ENCODE data around the gene TMEM53. TPM values are rescaled to one million over a fixed set of nuclear protein-coding genes. Genes with fewer than 3 reads are reported as not detected.

The TMEM53 gene
- 3.4 and 5.0 TPM in 2 replicates for total RNA-seq (ENCODE audit: low replicate concordance)

DNA sequence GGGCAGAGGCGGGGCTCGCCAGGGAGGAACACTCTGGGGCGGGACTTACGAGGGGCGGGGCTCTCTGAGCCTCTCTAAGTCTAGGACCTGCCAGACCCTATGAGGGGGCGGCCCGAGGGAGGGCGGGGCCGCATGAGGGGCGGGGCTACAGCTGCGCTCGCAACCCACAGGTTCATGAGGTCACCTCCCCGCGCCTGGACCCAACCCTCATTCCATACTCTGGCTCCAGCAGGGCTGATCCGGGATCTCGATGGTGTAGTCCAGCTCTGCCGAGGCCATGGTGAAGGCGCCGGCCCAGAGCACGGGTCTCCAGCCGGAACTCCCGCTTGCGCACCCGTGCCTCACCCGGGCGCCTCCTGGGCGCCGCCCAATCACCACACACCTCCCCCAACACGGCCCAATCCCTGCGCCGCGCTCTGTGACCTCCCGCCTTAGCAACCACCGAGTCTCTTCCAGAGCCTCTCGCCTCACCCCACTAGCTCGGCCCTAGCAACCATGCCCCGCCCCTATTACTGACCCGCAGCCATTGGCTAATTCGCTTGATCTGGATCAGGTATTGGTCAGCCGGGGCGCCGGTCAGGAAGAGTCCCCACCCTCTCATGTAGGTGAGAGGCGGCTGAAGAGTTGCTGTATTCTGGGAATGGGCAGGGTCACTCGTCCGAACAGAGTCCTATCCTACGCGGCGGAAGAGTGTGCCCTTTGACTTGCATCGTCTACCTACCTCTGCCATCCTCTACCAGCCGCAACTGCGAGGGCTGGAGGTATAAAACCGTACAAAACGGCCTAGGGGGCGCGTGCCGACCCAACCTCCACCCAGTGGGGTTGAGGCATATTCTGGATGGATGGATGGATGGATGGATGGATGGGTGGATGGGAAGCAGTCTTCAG is at the start of gene TMEM53, which contains the start of gene ARMH1:
TMEM53 (minus strand) TSS at position 369 of the 888 bp plus-strand sequence; CDS start at position 279, 90 bp downstream.
ARMH1 (plus strand) TSS at position 602 of the 888 bp plus-strand sequence. CDS start 14,984 bp downstream, outside the sequence.

Other genes with a start within 250 kb of the TMEM53 start
- 0.60 and 3.5 TPM in 2 replicates for gene ARMH1, start 233 bp upstream of the TMEM53 start, total RNA-seq (ENCODE audit: low replicate concordance)
- gene RNU5D-1, start 56.7 kb upstream of the TMEM53 start, total RNA-seq (ENCODE audit: low replicate concordance) = not detected in 2 replicates
- 1.8 and 10.5 TPM in 2 replicates for gene KIF2C, start 65.4 kb upstream of the TMEM53 start, total RNA-seq (ENCODE audit: low replicate concordance)
- 1,788 and 2,125 TPM in 2 replicates for gene RPS8, start 101.1 kb upstream of the TMEM53 start, total RNA-seq (ENCODE audit: low replicate concordance)
- gene BEST4, start 113.7 kb upstream of the TMEM53 start, total RNA-seq (ENCODE audit: low replicate concordance) = 0.08 TPM in 1 of 2 replicates, not detected in the other
- gene PLK3, start 125.9 kb upstream of the TMEM53 start, total RNA-seq (ENCODE audit: low replicate concordance) = 14.0 and 43.7 TPM in 2 replicates
- 0.45 TPM in 1 of 2 replicates, not detected in the other for gene DYNLT4, start 132.9 kb upstream of the TMEM53 start, total RNA-seq (ENCODE audit: low replicate concordance)
- 4.7 and 7.5 TPM in 2 replicates for gene BTBD19, start 134.0 kb upstream of the TMEM53 start, total RNA-seq (ENCODE audit: low replicate concordance)
- gene PTCH2, start 168.8 kb upstream of the TMEM53 start, total RNA-seq (ENCODE audit: low replicate concordance) = 0.38 TPM in 1 of 2 replicates, not detected in the other